ENCODE results near the gene HNRNPDL. TPM values are rescaled to one million over a fixed set of nuclear protein-coding genes. Genes with fewer than 3 reads are reported as not detected.
A peak's percentile ranks its signal among the peaks of the same experiment; 100 is the strongest.
"Not testable (repeated sequence)": the region's sequence is repeated elsewhere in the genome, so short reads cannot be mapped to it uniquely, and the experiment has no call there.

HNRNPDL gene
- total RNA-seq, 1 donor = 148 TPM

GRCh38 chr4:82419451-82419850 lies 10.8 kb downstream of the HNRNPDL start:
- H3K4me3 ChIP-seq (ENCODE audit: low read depth, low read length) = no peak overlapping the region
- TF ChIP-seq CTCF (IDR thresholded peaks at IDR 0.05; ENCODE audit: insufficient read depth, low read length) = no peak
- DNase-seq (ENCODE audit: low read depth) = no peak

GRCh38 chr4:82415922-82416365 lies 14.3 kb downstream of the HNRNPDL start:
- TF ChIP-seq CTCF (IDR thresholded peaks at IDR 0.05; ENCODE audit: insufficient read depth, low read length) = no peak
- no peak overlapping the region for H3K4me3 ChIP-seq (ENCODE audit: low read depth, low read length)
- no peak for DNase-seq (ENCODE audit: low read depth)

GRCh38 chr4:82415061-82415460 lies 15.2 kb downstream of the HNRNPDL start:
- not testable (repeated sequence) for H3K4me3 ChIP-seq (ENCODE audit: low read depth, low read length); DNase-seq (ENCODE audit: low read depth)

GRCh38 chr4:82403725-82404124 lies 26.5 kb downstream of the HNRNPDL start:
- peak; percentile 46 for DNase-seq (ENCODE audit: low read depth)
- no peak for TF ChIP-seq CTCF (IDR thresholded peaks at IDR 0.05; ENCODE audit: insufficient read depth, low read length)
- H3K4me3 ChIP-seq (ENCODE audit: low read depth, low read length) = no peak overlapping the region

- no peak overlapping the region for H3K4me3 ChIP-seq (ENCODE audit: low read depth, low read length)
- DNase-seq (ENCODE audit: low read depth) = no peak
- TF ChIP-seq CTCF (IDR thresholded peaks at IDR 0.05; ENCODE audit: insufficient read depth, low read length) = no peak
Observed at GRCh38 chr4:82402196-82402775, 28.0 kb downstream of the HNRNPDL start.

- no peak overlapping the region for H3K4me3 ChIP-seq (ENCODE audit: low read depth, low read length)
- TF ChIP-seq CTCF (IDR thresholded peaks at IDR 0.05; ENCODE audit: insufficient read depth, low read length) = no peak
- no peak for DNase-seq (ENCODE audit: low read depth)
Observed at GRCh38 chr4:82401600-82401999, 28.7 kb downstream of the HNRNPDL start.

- H3K4me3 ChIP-seq (ENCODE audit: low read depth, low read length) = no peak overlapping the region
- TF ChIP-seq CTCF (IDR thresholded peaks at IDR 0.05; ENCODE audit: insufficient read depth, low read length) = no peak
- no peak for DNase-seq (ENCODE audit: low read depth)
Observed at GRCh38 chr4:82398263-82398662, 32.0 kb downstream of the HNRNPDL start.

All from fibroblast of the aortic adventitia (primary cell).